Esophagus mucosa (tissue), 1 donor: Measurements from ENCODE around the gene ABLIM3. TPM values are rescaled to one million over a fixed set of nuclear protein-coding genes. Genes with fewer than 3 reads are reported as not detected.
A peak's percentile ranks its signal among the peaks of the same experiment; 100 is the strongest.

ENCODE experiments used
- ATAC-seq: fragments of 200-7000 bp; cut with Tn5 transposase; one replicate; pipeline ENCODE4 v1.9.1; 2020
- total RNA-seq: library from RNA; stranded (reverse); gene quantifications from one replicate; pipeline ENCODE4 v1.2.4, GENCODE V29; 2023
- donor health status: DM: yes; HTN: yes; CAD: no.

Gene ABLIM3
- total RNA-seq, 1 donor from 2014 or later, result 22.4 TPM

DNA sequence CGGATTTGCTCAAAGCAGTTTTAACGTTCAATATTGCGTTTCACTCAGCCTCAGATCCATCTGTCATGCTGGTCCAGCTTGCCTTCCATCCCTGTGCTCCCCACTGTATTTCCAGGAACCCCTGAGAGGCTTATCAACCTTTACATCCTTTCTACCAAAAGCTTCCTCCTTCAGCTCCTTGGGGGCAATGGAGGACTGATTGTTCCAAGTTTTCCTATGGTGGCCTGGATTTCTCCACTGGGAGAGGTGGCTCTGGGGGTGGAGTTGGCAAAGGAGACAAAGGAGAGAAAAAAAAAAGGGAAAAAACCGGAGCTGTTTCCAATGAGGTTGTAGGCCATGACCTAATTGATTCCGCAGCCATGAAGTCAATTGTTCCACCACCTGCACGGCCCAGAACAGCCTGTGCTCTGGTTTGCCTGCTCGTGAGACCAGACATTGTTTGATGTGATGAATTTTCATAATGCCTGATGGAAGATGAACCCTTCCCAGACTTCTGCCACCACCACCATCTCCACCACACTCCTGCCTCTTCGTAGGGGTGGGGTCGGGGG, 54.1 kb downstream of the ABLIM3 start:
- ATAC-seq, result no peak

DNA sequence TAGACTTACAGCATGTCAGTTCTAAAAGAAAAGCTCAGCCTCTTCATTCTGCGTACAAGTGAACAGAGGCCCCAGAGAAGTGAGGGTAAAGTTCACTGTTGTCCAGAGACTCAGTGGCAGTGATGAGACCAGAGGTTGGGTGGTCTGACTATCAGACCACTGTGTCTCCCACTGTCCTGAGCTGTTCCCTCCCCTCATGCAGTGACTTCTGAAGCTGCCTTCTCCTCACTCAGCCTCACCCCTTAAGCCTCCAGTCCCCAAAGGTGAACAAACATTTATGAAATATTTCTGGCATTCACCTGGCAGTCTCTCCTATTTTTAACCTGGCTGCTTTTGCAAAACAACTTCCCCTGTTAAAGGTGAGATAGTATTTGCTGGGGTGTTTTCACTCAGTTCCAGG, 54.7 kb downstream of the ABLIM3 start:
- no peak for ATAC-seq

DNA sequence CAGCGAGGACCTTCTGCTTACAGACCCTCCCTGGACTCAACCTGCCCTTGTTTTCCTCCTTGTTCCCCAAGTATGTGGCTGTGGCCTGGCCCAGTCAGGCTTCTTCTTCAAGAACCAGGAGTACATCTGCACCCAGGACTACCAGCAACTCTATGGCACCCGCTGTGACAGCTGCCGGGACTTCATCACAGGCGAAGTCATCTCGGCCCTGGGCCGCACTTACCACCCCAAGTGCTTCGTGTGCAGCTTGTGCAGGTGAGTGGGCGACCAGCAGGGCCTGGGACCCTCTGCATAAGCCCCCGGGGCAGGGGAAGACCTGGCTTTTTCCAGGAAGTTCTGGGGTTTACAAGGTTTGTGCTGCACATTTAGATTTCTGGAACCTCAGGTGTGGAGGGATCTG, 56.9 kb downstream of the ABLIM3 start:
- ATAC-seq, result no peak

DNA sequence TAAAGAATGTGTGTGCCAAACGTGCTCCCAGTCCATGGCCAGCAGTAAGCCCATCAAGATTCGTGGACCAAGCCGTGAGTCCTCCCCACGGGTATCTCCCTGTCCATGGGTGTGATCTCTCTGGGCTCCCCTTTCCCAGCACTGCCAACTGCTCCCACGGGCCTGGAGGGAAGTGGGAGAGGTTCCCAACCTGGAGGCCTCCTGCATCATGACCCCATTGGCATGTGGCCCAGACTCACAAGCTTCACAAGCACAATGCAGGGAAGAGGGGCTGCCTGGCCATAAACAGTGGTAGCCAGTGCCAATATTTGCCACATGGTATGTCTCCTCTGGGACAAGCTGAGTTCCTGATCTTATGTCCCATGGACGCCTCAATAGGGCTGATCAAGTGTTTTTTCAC, 59.1 kb downstream of the ABLIM3 start:
- ATAC-seq, result no peak

DNA sequence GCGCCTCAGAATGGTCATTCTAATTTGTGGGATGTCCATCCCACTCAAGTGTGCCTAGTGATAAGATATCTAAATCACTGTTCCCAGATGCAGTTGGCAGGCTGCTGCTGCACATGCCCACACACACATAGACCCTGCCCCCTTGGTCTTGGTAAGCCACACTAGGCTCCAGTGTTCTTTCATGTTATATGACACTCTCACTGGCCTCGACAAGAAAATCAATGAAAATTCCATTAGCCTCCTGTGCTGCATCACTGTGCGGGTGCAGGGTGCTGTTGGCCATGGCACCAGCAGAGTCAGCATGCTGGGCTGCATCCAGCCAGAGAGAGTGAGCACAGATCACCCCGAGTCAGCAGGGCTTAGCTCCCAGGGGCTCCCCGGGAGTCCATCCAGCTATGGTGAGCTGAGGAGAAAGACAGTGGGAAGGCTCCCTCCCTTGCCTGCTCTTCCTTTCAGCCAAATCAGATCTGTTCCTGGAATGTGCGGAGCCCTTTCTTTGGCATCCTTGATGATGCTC, 59.9 kb downstream of the ABLIM3 start:
- ATAC-seq, result no peak

- no peak for ATAC-seq
Measured at GRCh38 chr5:149202910-149203451, 61.7 kb downstream of the ABLIM3 start.

DNA sequence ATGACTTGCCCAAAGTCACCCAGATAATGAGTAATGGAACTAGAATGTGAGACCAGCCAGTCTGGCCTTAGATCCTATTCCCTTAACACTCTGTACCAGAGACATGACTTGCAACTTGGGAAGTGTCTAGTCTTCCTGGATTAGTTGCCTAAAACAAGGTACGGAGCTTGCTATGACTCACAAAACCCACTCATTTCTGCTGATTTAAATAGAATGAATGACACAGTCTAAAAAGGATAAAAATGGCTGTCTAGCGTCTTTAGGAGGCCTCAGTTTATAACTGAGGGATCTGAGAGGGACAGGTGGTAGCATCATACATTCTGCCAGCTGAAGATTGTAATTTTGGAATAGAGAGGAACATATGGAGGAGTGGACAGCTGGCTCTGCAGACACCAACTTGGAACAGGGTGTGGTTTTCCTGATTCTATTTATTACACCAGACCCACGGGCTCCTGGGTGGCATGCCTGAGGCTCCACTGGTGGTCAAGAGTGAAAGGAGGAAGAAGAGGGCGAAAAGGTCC, 62.7 kb downstream of the ABLIM3 start:
- ATAC-seq, result peak; percentile 67

GRCh38 chr5:149205625-149206523, 64.6 kb downstream of the ABLIM3 start:
- no peak for ATAC-seq

GRCh38 chr5:149206524-149207141, 65.3 kb downstream of the ABLIM3 start:
- ATAC-seq, result peak; percentile 62

- ATAC-seq, result no peak
Measured at GRCh38 chr5:149207831-149208230, 66.5 kb downstream of the ABLIM3 start.

DNA sequence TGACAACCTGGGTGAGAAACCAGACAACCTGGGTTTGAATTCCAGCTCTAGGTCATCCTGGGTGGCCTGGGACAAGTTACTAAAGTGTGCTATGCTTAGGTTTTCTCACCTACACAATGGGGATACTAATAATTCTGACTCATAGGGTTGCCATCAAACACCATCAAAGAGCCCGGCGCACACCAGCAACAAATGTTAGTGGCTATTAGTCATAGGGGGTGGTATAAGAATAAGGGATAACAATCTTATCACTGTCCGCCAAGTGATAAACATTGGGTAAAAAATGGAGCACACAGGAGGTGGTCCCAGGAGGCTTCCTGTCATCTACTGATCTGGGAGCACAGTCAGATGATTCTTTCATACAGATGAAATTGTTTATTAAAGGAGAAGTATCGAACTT, 68.9 kb downstream of the ABLIM3 start:
- no peak for ATAC-seq

- no peak for ATAC-seq
Measured at GRCh38 chr5:149210968-149211490, 69.7 kb downstream of the ABLIM3 start.

DNA sequence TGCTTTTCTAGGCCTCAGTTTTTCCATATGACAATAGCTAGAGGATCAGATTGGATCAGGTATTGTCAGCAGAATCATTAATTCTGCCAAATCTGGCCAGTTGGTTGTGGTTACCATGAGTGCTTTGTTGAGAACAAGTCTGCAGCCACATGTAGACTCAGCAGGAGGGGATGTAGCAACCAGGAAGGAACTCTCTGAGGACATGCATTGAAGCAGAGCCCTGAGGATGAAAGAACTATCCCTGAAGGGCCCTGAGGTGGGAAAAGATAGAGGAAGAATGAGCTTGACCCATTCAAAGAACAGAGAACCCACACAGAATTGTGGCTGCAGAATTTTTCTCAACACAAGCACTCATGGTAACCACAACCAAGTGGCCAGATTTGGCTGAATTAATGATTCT, 70.3 kb downstream of the ABLIM3 start:
- ATAC-seq, result no peak

DNA sequence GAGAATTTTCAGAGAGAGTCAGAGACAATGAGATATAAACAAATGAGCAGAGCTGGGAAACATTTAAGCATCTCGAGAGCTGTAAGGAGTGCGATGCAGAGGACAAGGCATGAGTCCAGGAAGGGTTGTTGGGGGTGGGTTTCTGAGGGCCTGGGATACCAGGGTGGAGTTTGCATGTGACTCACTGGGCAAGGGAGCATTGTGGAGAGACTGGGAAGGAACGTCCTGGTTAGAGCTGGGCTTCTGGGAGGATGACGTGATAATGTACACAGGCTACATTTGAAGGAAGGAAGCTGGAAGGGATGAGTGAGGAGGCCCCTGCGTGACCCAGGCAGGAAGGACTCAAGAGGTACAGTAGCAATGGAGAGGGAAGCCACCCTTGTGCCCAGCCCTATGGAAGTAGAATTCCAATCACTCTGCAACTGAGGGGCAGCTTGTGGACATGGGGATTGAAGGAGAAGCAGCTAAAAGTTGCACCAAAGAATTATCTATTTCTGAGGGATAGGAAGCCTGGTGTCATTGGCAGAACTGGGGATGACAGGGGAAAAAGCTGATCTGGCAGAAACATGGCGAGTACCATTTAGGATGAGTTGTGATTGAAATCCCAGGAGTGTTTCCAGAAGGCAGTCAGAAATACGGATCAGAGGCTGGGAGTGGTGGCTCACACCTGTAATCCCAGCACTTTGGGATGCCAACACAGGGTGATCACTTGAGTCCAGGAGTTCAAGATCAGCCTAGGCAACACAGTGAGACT, 71.1 kb downstream of the ABLIM3 start:
- ATAC-seq, result peak; percentile 19

- no peak for ATAC-seq
Measured at GRCh38 chr5:149213264-149213880, 72.1 kb downstream of the ABLIM3 start.

DNA sequence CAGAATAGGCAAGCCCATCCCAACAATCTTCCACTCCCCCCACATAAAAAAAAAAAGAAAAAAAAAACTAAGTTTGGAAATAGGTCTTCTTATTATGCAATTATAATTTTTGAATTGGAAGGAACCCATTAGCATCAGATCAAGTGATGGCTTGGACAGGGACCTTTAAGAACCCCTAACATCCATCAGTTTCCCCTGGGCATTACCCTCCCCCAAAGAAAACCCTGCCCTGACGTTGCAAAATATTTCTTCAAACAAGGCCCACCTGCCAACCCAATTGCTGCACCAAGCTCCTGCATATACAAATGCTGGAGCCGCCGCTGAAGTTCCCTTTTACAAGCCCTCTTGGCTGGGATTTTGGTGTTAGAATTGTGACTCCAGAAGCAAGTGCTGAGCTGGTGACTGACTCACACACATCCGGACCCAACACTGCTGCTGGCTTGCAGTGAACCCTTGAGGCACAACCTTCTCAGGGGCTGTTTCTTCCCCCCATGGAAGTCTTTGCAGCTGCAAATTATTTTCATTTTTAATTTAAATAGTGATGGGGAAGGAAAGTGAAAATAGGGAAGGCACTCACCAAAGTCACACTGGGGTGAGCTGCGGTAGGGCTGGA, 74.3 kb downstream of the ABLIM3 start:
- no peak for ATAC-seq

DNA sequence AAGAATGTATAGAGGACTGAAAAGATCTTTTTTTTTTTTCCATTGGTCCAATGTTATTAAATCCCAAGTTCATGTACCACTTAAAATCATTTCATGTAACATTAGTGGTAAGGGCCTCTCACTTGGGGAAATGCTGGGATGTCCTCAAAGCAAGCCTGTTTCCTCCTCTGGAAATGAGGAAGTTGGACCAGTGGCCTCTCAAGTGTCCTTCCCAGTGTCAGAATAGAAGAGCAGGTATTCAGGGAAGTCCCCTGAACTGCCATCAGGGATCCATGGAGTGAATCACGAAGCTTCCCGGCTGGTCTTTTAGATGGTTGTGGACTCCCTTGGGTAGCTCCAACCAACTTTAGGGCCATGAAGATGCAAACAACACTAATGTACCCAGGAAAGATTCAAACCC, 75.2 kb downstream of the ABLIM3 start:
- ATAC-seq, result no peak

DNA sequence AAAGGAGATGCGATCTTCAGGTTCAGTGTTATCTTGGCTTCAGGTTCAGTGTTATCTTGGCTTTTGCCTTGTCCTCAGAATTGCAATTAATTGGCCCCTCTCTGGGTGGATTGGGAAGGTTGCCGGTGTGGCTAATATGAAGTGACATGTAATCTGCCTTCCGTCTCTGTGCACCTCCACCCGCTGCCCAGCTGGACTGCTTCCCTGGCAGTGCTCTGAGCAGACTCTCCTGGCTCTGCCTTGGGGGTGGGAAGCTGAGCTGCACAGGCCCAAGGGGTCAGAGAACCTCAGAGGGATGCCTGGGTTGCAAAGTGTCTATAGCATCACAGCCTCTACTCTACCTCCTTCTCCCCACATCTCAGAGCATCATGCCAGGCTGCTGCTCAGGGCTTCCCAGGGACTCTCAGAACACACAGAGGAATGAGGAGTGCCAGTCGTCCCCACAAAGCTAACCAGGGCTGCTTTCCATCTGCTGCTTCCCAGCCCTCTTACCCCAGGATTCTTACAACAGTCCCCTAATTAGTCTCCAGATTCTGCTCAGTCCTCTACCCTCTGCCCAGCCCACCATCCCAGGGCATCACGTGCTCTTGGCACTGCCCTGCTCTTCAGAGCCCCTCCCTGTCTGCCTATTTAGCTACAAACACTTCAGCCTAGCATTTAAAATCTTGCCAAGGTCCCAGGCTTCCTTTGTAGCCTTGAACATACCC, 76.0 kb downstream of the ABLIM3 start:
- peak; percentile 23 for ATAC-seq

DNA sequence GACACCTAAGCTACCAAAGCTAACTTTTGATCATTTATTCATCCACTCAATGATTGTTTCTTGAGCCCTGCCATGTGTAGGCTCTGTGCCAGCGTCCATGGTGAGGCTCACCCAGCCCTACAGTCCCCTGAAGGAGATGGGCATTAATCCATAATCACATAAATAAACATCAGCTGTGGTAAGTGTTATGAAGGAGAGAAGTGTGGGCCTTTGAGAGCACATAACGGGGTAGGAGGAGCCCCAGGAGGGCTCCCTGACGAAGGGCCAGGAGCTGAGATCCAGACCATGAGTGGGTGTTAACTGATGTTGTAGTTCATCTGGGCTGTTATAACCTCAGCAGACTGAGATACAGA, 76.5 kb downstream of the ABLIM3 start:
- no peak for ATAC-seq

GRCh38 chr5:149219584-149219983, 78.3 kb downstream of the ABLIM3 start:
- no peak for ATAC-seq

DNA sequence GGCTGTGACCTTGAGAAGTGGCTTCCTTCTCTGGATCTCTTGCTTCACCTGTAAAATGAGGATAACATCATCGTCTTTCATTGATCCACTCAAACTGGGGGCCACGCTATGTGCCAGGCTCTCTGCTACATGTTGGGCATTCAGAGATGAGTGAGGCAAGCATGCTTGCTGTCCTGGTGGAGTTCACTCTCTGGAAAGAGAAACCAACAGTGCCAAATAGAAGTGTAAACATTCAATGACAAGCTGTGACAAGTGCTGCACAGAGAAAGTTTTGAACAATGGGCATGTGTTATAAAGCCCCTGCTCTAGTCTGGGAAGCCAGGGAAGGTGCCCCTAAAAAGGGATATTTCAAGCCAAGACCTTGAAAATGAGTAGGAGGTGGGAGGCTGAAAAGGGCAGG, 79.5 kb downstream of the ABLIM3 start:
- ATAC-seq, result no peak
